Suprapubic skin (tissue), 4 donors: ENCODE data around the gene CALML6.

Source experiments
- POLR2A ChIP-seq, 2 donors: fragments of 450-650 bp; IDR thresholded peaks; one replicate each; pipeline ENCODE4 v1.6.1; 2017; ENCODE audit warnings: antibody characterized with exemption in 2 of 2, mild to moderate bottlenecking in 2 of 2, moderate library complexity in 2 of 2
- POLR2AphosphoS5 ChIP-seq, 3 donors: sonication (generic); formaldehyde crosslinking; IDR thresholded peaks; one replicate each; pipeline ENCODE4 v1.6.1; 2017; ENCODE audit warnings: antibody characterized with exemption in 3 of 3

DNA sequence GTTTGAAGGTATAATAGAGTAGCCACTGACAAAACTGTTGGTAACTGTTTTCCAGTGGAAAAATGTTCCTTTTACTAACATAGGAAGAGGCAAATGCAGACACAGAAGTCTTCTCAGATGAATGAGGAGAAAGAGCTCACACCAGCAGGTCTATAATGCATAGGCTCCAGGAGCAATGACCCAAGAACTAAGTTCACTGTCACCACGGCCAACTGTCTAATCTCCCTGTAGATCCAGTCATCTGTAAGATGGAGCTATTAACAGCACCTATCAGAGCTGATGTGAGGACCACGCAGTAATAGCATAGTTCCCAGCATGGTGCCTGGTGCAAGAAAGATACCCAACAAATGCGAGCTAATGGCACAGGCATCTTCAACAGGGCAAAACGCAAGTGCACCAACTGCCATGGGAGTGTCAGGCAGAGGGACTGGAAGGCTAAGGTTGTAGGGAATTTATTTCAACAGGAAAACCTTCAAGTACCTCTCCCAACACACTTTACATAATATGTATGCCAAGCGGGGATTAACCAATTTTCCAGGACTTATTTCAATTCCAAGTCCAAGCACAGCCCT is 37.1 kb upstream of the CALML6 start:
- TF ChIP-seq POLR2AphosphoS5 (IDR thresholded peaks at IDR 0.05) (no peak), POLR2A (IDR thresholded peaks at IDR 0.05) (no peak)
